Colonic mucosa (tissue), 4 donors: ENCODE data around the gene PABPC1L2B. TPM values are rescaled to one million over a fixed set of nuclear protein-coding genes. Genes with fewer than 3 reads are reported as not detected.
"Not testable (repeated sequence)": the region's sequence is repeated elsewhere in the genome, so short reads cannot be mapped to it uniquely, and the experiment has no call there.

ENCODE experiments used
- DNase-seq: peaks from one replicate; pipeline ENCODE4 v3.0.0-alpha.2; 2020
- H3K27ac ChIP-seq: fragments of 200-600 bp; one replicate; pipeline ENCODE4 v1.8.0; 2021
- H3K27me3 ChIP-seq: fragments of 200-600 bp; one replicate; pipeline ENCODE4 v1.8.0; 2021
- H3K36me3 ChIP-seq: fragments of 200-600 bp; one replicate; pipeline ENCODE4 v1.8.0; 2021
- H3K4me1 ChIP-seq: fragments of 200-600 bp; one replicate; pipeline ENCODE4 v1.8.0; 2021; ENCODE audit warnings: mild to moderate bottlenecking
- H3K4me3 ChIP-seq: fragments of 200-600 bp; one replicate; pipeline ENCODE4 v1.8.0; 2021
- H3K9ac ChIP-seq, 2 donors: one replicate each; pipeline ENCODE4 v1.7.0; 2013; ENCODE audit warnings: control low read depth in 2 of 2, low read depth in 2 of 2, low read length in 2 of 2
- H3K9me3 ChIP-seq: fragments of 200-600 bp; one replicate; pipeline ENCODE4 v1.8.0; 2021
- CTCF ChIP-seq: fragments of 200-600 bp; IDR thresholded peaks from one replicate; pipeline ENCODE4 v1.8.0; 2022; ENCODE audit warnings: antibody characterized with exemption, mild to moderate bottlenecking
- intact Hi-C: fragments of 100-400 bp; cut with DNase I; formaldehyde crosslinking; loops from one replicate; pipeline ENCODE4 v1.14.1; 2022
- total RNA-seq, 2 donors: library from RNA; stranded (reverse); fragmentation: NEBNext Ultra II Directional in 1 of 2; extraction: Animal tissue kit (Norgen Biotek cat#: 25700) in 1 of 2; gene quantifications; one replicate each; pipeline ENCODE4 v1.2.1, GENCODE V29; 2021
- donor health status: healthy.
- donor health status: DM: no; HTN: no; CAD: no.
- donor health status: DM: no; HTN: no; CAD: no.

PABPC1L2B gene
- total RNA-seq, result not detected

GRCh38 chrX:73002733-73003132 lies at the start of gene PABPC1L2B:
Gene PABPC1L2B, plus strand, starts transcription at chrX:73002939. Its CDS starts 704 bp downstream, at chrX:73003643.
- H3K27ac ChIP-seq, result not testable (repeated sequence)

DNA sequence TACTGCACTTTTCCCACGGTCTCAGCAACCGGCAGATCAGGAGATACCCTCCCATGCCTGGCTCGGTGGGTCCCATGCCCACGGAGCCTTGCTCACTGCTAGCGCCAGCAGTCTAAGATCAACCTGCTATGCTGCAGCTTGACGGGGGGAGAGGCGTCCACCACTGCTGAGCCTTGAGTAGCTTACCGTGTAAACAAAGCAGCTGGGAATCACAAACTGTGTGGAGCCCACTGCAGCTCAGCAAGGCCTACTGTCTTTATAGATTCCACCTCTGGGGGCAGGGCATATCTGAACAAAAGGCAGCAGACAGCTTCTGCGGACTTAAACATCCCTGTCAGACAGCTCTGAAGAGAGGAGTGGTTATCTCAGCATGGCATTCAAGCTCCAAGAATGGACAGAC lies 42.8 kb upstream of the PABPC1L2B start:
- H3K4me1 ChIP-seq, DNase-seq, intact Hi-C loops, H3K9ac ChIP-seq, H3K9me3 ChIP-seq, H3K27ac ChIP-seq, H3K4me3 ChIP-seq, H3K27me3 ChIP-seq, H3K36me3 ChIP-seq: not testable (repeated sequence)

More at GRCh38 chrX:73002733-73003132, at the start of gene PABPC1L2B:
- intact Hi-C loops, H3K36me3 ChIP-seq, H3K9me3 ChIP-seq, H3K4me1 ChIP-seq, H3K9ac ChIP-seq, H3K27me3 ChIP-seq, H3K4me3 ChIP-seq, DNase-seq: not testable (repeated sequence)

- intact Hi-C loops, H3K9ac ChIP-seq: not testable (repeated sequence)
These were observed 30.9 kb upstream of the PABPC1L2B start for GRCh38 chrX:72971859-72972258.

DNA sequence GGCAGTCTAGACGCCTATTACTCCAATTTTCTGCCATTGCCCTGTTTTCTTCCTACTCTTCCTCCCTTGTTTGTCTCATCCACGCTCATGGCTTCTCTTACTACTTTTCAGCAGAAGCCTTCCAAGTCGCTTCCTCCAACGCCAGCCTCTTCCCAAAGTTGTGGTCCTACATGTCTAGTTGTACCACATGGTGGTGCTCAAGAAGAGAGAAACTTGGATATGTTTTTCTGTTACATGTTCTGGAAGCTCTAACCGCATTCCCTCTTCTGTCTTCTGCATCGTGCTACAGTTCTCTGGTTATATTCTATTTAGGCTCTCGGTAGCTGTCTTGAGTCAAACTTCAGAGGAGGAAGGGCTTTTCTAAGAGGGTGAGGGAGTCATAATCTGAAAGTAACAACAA lies 27.9 kb upstream of the PABPC1L2B start:
- H3K27ac ChIP-seq, H3K36me3 ChIP-seq, H3K4me1 ChIP-seq, H3K27me3 ChIP-seq, H3K4me3 ChIP-seq, DNase-seq, H3K9ac ChIP-seq, H3K9me3 ChIP-seq, intact Hi-C loops: not testable (repeated sequence)

More at GRCh38 chrX:72971859-72972258, 30.9 kb upstream of the PABPC1L2B start:
- not testable (repeated sequence) for H3K27me3 ChIP-seq, H3K36me3 ChIP-seq, H3K4me1 ChIP-seq, DNase-seq, H3K9me3 ChIP-seq, H3K27ac ChIP-seq, H3K4me3 ChIP-seq

DNA sequence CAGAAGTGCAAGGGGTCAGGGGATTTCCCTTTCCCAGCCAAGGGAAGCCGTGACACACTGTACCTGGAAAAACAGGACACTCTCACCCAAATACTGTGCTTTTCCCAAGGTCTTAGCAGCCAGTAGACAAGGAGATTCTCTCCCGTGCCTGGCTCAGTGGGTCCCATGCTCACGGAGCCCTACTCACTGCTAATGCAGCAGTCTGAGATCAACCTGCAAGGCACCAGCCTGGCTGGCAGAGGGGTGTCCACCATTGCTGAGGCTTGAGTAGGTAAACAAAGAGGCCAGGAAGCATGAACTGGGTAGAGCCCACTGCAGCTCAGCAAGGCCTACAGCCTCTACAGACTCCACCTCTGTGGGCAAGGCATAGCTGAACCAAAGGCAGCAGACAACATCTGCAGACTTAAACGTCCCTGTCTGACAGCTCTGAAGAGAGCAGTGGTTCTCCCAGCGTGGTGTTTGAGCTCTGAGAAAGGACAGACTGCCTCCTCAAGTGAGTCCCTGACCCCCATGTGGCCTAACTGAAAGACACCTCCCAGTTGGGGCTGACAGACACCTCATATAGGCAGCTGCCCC lies 21.8 kb upstream of the PABPC1L2B start:
- H3K4me3 ChIP-seq, H3K36me3 ChIP-seq, H3K9me3 ChIP-seq, H3K9ac ChIP-seq, intact Hi-C loops, H3K4me1 ChIP-seq, H3K27ac ChIP-seq, DNase-seq, H3K27me3 ChIP-seq: not testable (repeated sequence)

DNA sequence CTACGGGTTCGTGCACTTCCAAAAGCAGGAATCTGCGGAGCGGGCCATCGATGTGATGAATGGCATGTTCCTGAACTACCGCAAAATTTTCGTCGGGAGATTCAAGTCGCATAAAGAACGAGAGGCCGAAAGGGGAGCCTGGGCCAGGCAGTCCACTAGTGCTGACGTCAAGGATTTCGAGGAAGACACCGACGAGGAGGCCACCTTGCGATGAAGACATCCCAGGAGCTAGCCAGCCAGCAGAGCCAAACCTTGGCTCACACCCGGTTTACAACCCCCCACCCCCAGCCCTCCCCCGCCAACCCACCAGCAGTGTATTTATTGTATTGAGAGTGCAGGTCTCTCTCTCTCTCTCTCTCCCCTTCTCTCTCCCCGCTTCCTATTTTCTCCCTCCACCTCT lies 1.3 kb downstream of the PABPC1L2B start:
- intact Hi-C loops, H3K4me1 ChIP-seq, H3K27me3 ChIP-seq, H3K9me3 ChIP-seq, H3K36me3 ChIP-seq, H3K27ac ChIP-seq, H3K4me3 ChIP-seq, DNase-seq, H3K9ac ChIP-seq: not testable (repeated sequence)

GRCh38 chrX:73021361-73022092 lies 18.8 kb downstream of the PABPC1L2B start:
- intact Hi-C loops, result no loop called here
- H3K4me3 ChIP-seq, result no peak overlapping the region
- H3K27ac ChIP-seq, result no peak overlapping the region
- DNase-seq, result no peak
- H3K4me1 ChIP-seq, result no peaks in the 10 kb centered on the region
- no peaks in the 10 kb centered on the region for H3K9me3 ChIP-seq
- TF ChIP-seq CTCF, result no peak
- no peak overlapping the region for H3K9ac ChIP-seq
- no peaks in the 10 kb centered on the region for H3K36me3 ChIP-seq
- H3K27me3 ChIP-seq, result no peaks in the 10 kb centered on the region

GRCh38 chrX:73022093-73022445 lies 19.3 kb downstream of the PABPC1L2B start:
- DNase-seq, intact Hi-C loops, H3K9me3 ChIP-seq, H3K27ac ChIP-seq, H3K4me1 ChIP-seq, H3K27me3 ChIP-seq, H3K36me3 ChIP-seq, H3K4me3 ChIP-seq, H3K9ac ChIP-seq: not testable (repeated sequence)

GRCh38 chrX:73028876-73029275 lies 26.1 kb downstream of the PABPC1L2B start:
- intact Hi-C loops, result no loop called here

More at GRCh38 chrX:73028876-73029275, 26.1 kb downstream of the PABPC1L2B start:
- no peak for TF ChIP-seq CTCF
- no peaks in the 10 kb centered on the region for H3K36me3 ChIP-seq
- H3K4me1 ChIP-seq, result no peaks in the 10 kb centered on the region
- H3K9me3 ChIP-seq, result no peaks in the 10 kb centered on the region
- no peak overlapping the region for H3K27ac ChIP-seq
- H3K27me3 ChIP-seq, result no peaks in the 10 kb centered on the region
- DNase-seq, result no peak
- no peak overlapping the region for H3K4me3 ChIP-seq
- H3K9ac ChIP-seq, result no peak overlapping the region
